ENCODE measurements around the gene CRELD1.
"Not testable (repeated sequence)": the region's sequence is repeated elsewhere in the genome, so short reads cannot be mapped to it uniquely, and the experiment has no call there.

Gene CRELD1

GRCh38 chr3:9933561-9934234, at the start of gene CRELD1:
Gene CRELD1, plus strand, starts transcription at chr3:9933834. Its CDS starts 605 bp downstream, at chr3:9934439.
- peak; percentile 93 to 98 (median 96) for DNase-seq (ENCODE audit: low read depth in 3 of 3)

- no peak for DNase-seq (ENCODE audit: low read depth in 3 of 3)
These were observed 49.0 kb upstream of the CRELD1 start for GRCh38 chr3:9884555-9885165.

GRCh38 chr3:9886328-9886727, 47.3 kb upstream of the CRELD1 start:
- no peak for DNase-seq (ENCODE audit: low read depth in 3 of 3)

GRCh38 chr3:9887480-9887879, 46.2 kb upstream of the CRELD1 start:
- no peak for DNase-seq (ENCODE audit: low read depth in 3 of 3)

GRCh38 chr3:9888540-9888939, 45.1 kb upstream of the CRELD1 start:
- no peak for DNase-seq (ENCODE audit: low read depth in 3 of 3)

- DNase-seq (ENCODE audit: low read depth in 3 of 3): no peak
These were observed 44.2 kb upstream of the CRELD1 start for GRCh38 chr3:9889405-9889804.

GRCh38 chr3:9890249-9891071, 43.2 kb upstream of the CRELD1 start, which contains the start of gene JAGN1:
Gene JAGN1, plus strand, starts transcription at chr3:9890610. Its CDS starts 113 bp downstream, at chr3:9890723.
- DNase-seq (ENCODE audit: low read depth in 3 of 3): peak; percentile 89 to 90 (median 90)

GRCh38 chr3:9891072-9891622, 42.5 kb upstream of the CRELD1 start:
- DNase-seq (ENCODE audit: low read depth in 3 of 3): no peak

GRCh38 chr3:9893739-9894138, 39.9 kb upstream of the CRELD1 start:
- DNase-seq (ENCODE audit: low read depth in 3 of 3): no peak

- not testable (repeated sequence) for DNase-seq (ENCODE audit: low read depth in 3 of 3)
These were observed 37.9 kb upstream of the CRELD1 start for GRCh38 chr3:9895715-9896114.

- not testable (repeated sequence) for DNase-seq (ENCODE audit: low read depth in 3 of 3)
These were observed 36.8 kb upstream of the CRELD1 start for GRCh38 chr3:9896755-9897407.

GRCh38 chr3:9897408-9898372, 35.9 kb upstream of the CRELD1 start:
- no peak for DNase-seq (ENCODE audit: low read depth in 3 of 3)

- no peak for DNase-seq (ENCODE audit: low read depth in 3 of 3)
These were observed 35.0 kb upstream of the CRELD1 start for GRCh38 chr3:9898467-9899241.

- DNase-seq (ENCODE audit: low read depth in 3 of 3): no peak
These were observed 34.3 kb upstream of the CRELD1 start for GRCh38 chr3:9899289-9899791.

GRCh38 chr3:9900965-9901415, 32.6 kb upstream of the CRELD1 start:
- not testable (repeated sequence) for DNase-seq (ENCODE audit: low read depth in 3 of 3)

GRCh38 chr3:9901967-9902366, 31.7 kb upstream of the CRELD1 start:
- DNase-seq (ENCODE audit: low read depth in 3 of 3): no peak

GRCh38 chr3:9902372-9903237, 31.0 kb upstream of the CRELD1 start, which contains the start of gene IL17RE:
Gene IL17RE, plus strand, starts transcription at chr3:9902848. Its CDS starts 85 bp downstream, at chr3:9902933.
- no peak for DNase-seq (ENCODE audit: low read depth in 3 of 3)

GRCh38 chr3:9903238-9903624, 30.4 kb upstream of the CRELD1 start:
- no peak for DNase-seq (ENCODE audit: low read depth in 3 of 3)

Data from stimulated activated CD4-positive, alpha-beta T cell treated with anti-CD3 and anti-CD28 coated beads, TNF-alpha, amount 100 ng/mL, for 4 hours (primary cell).